GM15510 (cell line): ENCODE measurements around the gene ZMIZ1.

Experiments used
- POLR2A ChIP-seq: IDR thresholded peaks from 3 replicates; pipeline ENCODE4 v1.6.1; 2011; ENCODE audit warnings: borderline replicate concordance; ENCODE audit not compliant: insufficient read length; ENCODE audit errors: extremely low read depth

The ZMIZ1 gene

GRCh38 chr10:79349766-79350406 is 281.1 kb downstream of the ZMIZ1 start:
- no peak for TF ChIP-seq POLR2A

DNA sequence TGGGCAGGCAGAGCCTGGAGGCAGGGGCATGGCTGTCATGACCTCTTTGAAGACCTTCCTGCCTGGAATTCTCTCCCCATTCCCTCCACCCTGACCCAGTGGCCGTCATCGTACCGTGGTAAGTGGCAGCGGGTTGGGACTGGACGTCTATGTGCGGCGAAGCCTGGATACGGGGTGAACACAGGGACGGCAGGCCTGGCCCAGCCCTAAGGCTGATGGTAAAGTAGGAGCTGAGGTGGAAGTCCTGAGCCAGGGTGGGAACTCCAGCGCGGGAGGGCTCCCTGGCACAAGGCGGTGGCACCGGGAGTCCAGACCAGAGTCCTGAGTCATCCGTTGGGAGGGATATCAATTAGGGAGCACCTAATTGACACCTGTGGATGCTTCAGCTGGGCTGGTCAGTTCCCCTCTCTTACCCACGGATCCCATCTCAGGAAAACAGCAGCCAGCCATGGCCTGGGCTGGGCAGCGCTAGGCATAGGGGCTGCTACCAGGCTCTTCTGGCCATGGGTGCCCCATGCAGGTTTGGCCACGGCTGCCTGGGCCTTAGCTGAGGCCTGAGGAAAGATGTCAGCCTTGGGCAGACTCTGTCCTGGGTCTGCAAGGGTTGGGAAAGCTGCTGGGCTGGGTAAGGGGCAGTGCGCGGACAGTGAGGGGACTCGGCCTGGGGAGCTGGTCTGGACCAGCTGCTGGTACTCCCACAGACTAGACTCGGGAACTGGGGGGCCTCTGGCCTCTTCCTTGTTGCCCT is 281.8 kb downstream of the ZMIZ1 start:
- TF ChIP-seq POLR2A, result no peak

- no peak for TF ChIP-seq POLR2A
These were observed 282.6 kb downstream of the ZMIZ1 start for GRCh38 chr10:79351332-79351731.

GRCh38 chr10:79352035-79352877 is 283.5 kb downstream of the ZMIZ1 start:
- TF ChIP-seq POLR2A, result no peak

GRCh38 chr10:79353000-79353406 is 284.2 kb downstream of the ZMIZ1 start:
- TF ChIP-seq POLR2A, result no peak

GRCh38 chr10:79353726-79354125 is 285.0 kb downstream of the ZMIZ1 start:
- no peak for TF ChIP-seq POLR2A

GRCh38 chr10:79354141-79354540 is 285.4 kb downstream of the ZMIZ1 start:
- TF ChIP-seq POLR2A, result no peak

GRCh38 chr10:79354615-79355014 is 285.8 kb downstream of the ZMIZ1 start:
- TF ChIP-seq POLR2A, result no peak

DNA sequence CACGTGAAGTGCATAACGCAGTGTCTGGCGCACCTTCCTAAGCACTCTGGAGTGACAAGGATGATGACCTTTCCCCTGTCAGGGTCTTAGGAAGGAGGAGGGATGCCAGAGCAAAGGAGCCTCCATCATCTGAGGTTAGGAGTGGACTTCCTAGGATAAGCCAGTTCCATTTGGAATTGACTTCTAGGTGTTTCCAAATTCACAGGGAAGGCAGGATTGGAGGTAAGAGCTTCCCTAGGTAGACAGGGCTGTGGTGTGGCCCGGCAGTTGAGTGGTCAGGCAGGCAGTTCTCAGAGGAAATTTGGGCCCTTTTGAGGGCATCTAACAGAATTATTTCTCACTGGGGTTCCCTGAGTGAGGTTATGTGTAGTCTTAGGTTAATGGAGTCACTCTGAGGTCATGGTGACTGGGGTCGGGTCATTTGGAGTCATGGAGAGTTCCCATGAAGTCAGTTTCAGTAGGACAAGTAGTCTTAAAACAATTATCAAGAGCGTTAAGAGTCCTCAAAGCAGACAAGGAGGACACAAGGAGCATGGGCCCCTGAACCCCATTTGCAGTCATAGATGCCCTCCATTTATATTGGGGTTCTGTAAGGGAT is 286.8 kb downstream of the ZMIZ1 start:
- no peak for TF ChIP-seq POLR2A

- TF ChIP-seq POLR2A, result no peak
These were observed 287.3 kb downstream of the ZMIZ1 start for GRCh38 chr10:79356104-79356503.

DNA sequence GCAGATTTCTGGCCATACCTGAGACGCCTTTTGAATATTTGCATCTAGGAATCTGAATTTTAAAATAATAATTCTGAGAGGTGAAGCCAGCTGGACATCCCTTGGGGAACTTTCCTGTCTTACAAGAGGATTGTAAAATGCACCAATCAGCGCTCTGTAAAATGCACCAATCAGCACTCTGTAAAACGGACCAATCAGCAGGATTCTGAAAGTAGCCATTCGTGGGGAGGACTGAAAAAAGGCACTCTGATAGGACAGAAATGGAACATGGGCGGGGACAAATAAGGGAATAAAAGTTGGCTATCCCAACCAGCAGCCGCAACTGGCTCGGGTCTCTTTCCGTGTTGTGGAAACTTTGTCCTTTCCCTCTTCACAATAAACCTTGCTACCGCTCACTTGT is 288.4 kb downstream of the ZMIZ1 start:
- no peak for TF ChIP-seq POLR2A

DNA sequence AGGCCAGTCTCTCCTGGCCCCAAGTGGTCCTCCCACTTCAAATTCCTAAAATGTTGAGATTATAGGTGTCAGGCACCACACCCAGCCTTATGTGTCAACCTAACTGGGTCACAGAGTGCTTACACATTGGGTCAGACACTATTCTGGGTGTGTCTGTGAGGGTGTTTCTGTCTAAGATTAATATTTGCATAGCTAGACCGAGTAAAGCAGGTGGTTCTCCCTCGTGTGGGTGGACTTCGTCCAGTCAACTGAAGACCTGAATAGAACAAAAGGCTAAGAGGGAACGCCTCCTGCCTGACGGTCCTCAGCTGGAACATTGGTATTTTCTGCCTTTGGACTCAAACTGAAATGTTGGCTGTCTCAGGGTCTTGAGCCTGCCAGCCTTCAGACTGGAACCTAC is 290.0 kb downstream of the ZMIZ1 start:
- TF ChIP-seq POLR2A, result no peak

DNA sequence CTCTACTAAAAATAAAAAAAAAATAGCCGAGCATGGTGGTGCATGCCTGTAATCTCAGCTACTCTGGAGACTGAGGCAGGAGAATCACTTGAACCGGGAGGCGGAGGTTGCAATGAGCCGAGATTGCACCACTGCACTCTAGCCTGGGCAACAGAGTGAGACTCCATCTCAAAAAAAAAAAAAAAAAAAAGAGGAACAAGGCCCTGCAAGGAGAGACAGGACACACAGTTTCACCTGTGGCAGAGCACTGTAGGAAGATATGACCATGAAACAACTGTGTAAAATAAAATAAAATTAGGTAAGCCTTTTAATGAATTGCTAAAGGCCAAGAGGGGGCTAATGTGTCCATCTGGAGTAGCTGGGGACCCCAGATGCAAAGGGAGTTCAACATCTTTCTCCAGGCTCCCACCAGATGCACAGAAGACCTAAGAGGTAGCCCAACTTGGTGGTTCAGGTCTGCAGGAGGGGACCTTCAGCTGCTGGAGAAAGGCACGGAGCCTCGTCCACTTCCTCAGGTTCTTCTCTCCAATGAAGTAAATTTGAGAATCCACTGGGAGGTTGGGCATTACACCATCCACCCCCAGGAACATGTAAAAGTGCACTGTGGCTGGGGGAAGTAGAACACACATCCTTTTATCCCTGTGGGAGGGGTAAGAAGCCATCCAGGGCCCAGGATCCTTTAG is 291.2 kb downstream of the ZMIZ1 start:
- TF ChIP-seq POLR2A, result no peak
